Heart left ventricle (tissue), 16 donors: ENCODE data around the gene C16orf96. TPM values are rescaled to one million over a fixed set of nuclear protein-coding genes. Genes with fewer than 3 reads are reported as not detected.
A peak's percentile ranks its signal among the peaks of the same experiment; 100 is the strongest.

ENCODE experiments used
- ATAC-seq, 4 donors: fragments of 200-7000 bp; cut with Tn5 transposase; one replicate each; pipeline ENCODE4 v1.9.1; 2020 to 2022; ENCODE audit warnings: moderate library complexity in 4 of 4, mild to moderate bottlenecking in 3 of 4, moderate number of reproducible peaks in 1 of 4
- DNase-seq, 5 donors: peaks; one replicate each; pipeline ENCODE4 v3.0.0-alpha.2; 2020
- H3K27ac ChIP-seq, 12 donors: fragments of 200-600 bp; sonication (generic) in 4 of 12; one replicate each; pipeline versions ENCODE4 v1.5.0 to v1.8.0; 2016 to 2022; ENCODE audit warnings: mild to moderate bottlenecking in 2 of 12
- H3K27me3 ChIP-seq, 9 donors: fragments of 200-600 bp; sonication (generic) in 2 of 9; one replicate each; pipeline versions ENCODE4 v1.5.1 to v1.8.0; 2016 to 2022; ENCODE audit warnings: mild to moderate bottlenecking in 3 of 9
- H3K36me3 ChIP-seq, 9 donors: fragments of 200-600 bp; sonication (generic) in 2 of 9; one replicate each; pipeline versions ENCODE4 v1.5.0 to v1.8.0; 2018 to 2022; ENCODE audit warnings: mild to moderate bottlenecking in 2 of 9
- H3K4me1 ChIP-seq, 12 donors: fragments of 200-600 bp; sonication (generic) in 4 of 12; one replicate each; pipeline versions ENCODE4 v1.5.0 to v1.8.0; 2016 to 2022; ENCODE audit warnings: mild to moderate bottlenecking in 3 of 12
- H3K4me3 ChIP-seq, 12 donors: fragments of 200-600 bp; sonication (generic) in 4 of 12; one replicate each; pipeline versions ENCODE4 v1.5.0 to v1.8.0; 2017 to 2022; ENCODE audit warnings: mild to moderate bottlenecking in 9 of 12, moderate library complexity in 4 of 12
- H3K9me3 ChIP-seq, 12 donors: fragments of 200-600 bp; sonication (generic) in 4 of 12; one replicate each; pipeline versions ENCODE4 v1.5.0 to v1.8.0; 2016 to 2022; ENCODE audit warnings: mild to moderate bottlenecking in 1 of 12
- CTCF ChIP-seq, 12 donors: fragments of 200-600 bp; sonication (generic) in 4 of 12; IDR thresholded peaks; one replicate each; pipeline versions ENCODE4 v1.5.0 to v1.8.0; 2018 to 2022; ENCODE audit warnings: antibody characterized with exemption in 12 of 12, mild to moderate bottlenecking in 5 of 12
- POLR2A ChIP-seq, 2 donors: fragments of 450-650 bp; IDR thresholded peaks; one replicate each; pipeline ENCODE4 v1.6.1; 2017; ENCODE audit warnings: antibody characterized with exemption in 2 of 2, mild to moderate bottlenecking in 2 of 2, moderate library complexity in 2 of 2
- WGBS, 4 donors: extraction: QIAGEN DNeasy Blood & Tissue Kit in 2 of 4; methylation state at CpG; one replicate each; pipeline versions ENCODE4 v1.1.5 to v1.1.7; 2013 to 2018; 5-methylcytosine and 5-hydroxymethylcytosine counted together
- intact Hi-C, 10 donors: fragments of 100-400 bp; cut with DNase I; formaldehyde crosslinking; loops; one replicate each; pipeline versions ENCODE4 v1.11.1 to v1.14.2; 2022
- polyA plus RNA-seq, 2 donors: library from polyadenylated mRNA; stranded (reverse); fragments of 200-250 nt; gene quantifications; one replicate each; pipeline ENCODE4 v1.2.3, GENCODE V29; 2013
- total RNA-seq, 9 donors: library from RNA; depleted of rRNA in 2 of 9; stranded (reverse); fragments of >200 nt in 2 of 9; fragmentation: NEBNext Ultra II Directional in 3 of 9; extraction: Animal tissue kit (Norgen Biotek cat#: 25700) in 3 of 9; gene quantifications; one replicate each; pipeline versions ENCODE4 v1.1.0 to v1.2.4, GENCODE V29; 2016 to 2023
- donor health status: ischemic (EF 13 %, LVEDD 7.1; RV severe dilation, severe dysfunction).
- donor health status: healthy with polysubstance abuse.
- donor health status: DM: no; HTN: yes; CAD: no.
- donor health status: DM: no; HTN: no; CAD: no.
- donor health status: ischemic (EF 25% LVEDD 6.9; RV normal size, moderate dysfunction).
- donor health status: ischemic (EF 25% LVEDD 5.7; RV mildly dilated, moderate dysfunction).
- donor health status: healthy.
- donor health status: DM: yes; HTN: yes; CAD: no.
- donor health status: ischemic (EF 35%, LVEDD 5.7; RV mildly dilated, moderate dysfunction).
- donor health status: nonischemic (EF 11% LVEDD 7.7; RV severe dilation, severe dysfunction).
- donor health status: DM: yes; HTN: yes; CAD: no.
- donor health status: PGD.
- donor health status: ischemic (EF 29% LVEDD 5.4; RV normal size, mild dysfunction).
- donor health status: nonischemic (EF 23%, LVEDD 6.1; RV moderate dilation, normal function).

C16orf96 gene
- total and polyA plus RNA-seq, 11 donors: 0.01 to 0.19 (median 0.13) TPM; not detected in 2

- Histone ChIP-seq H3K4me3 (peak overlapping the region; percentile 70 to 100 (median 98)), H3K36me3 (no peaks in the 10 kb centered on the region), H3K27me3 (no peaks in the 10 kb centered on the region), H3K4me1 (peaks cover 0 to 28% (median 16%) of the 10 kb centered on the region in 12 donors), H3K9me3 (no peaks in the 10 kb centered on the region), H3K27ac (peak overlapping the region; percentile 84 to 99 (median 94))
- ATAC-seq: peak in 3 of 4 donors; percentile 11 to 45 (median 42)
- WGBS, 4 donors: 0 to 1% (median 0%) methylated on average over 23 to 80 of the region's 80 CpGs
- peak; percentile 64 to 85 (median 72) for DNase-seq
- TF ChIP-seq POLR2A (IDR thresholded peaks at IDR 0.05): peak; percentile 83 to 94
- no peak for TF ChIP-seq CTCF (IDR thresholded peaks at IDR 0.05)
- intact Hi-C loops: loop anchor here in 3 of 10 donors (1.0 to 10.0 kb wide), 3 partner anchors 9 to 330 kb away; partner anchors contain the start of genes NUDT16L1 (in 1 of the 3) and SEC14L5 (in 1 of the 3)
Measured at GRCh38 chr16:4624827-4625559, 68.9 kb downstream of the C16orf96 start.

- 7 to 9% (median 9%) methylated on average over 10 to 11 of the region's 11 CpGs for WGBS, 4 donors
- peak overlapping the region; percentile 70 to 100 (median 98) for H3K4me3 ChIP-seq
- H3K36me3 ChIP-seq: no peaks in the 10 kb centered on the region
- DNase-seq (no peak), ATAC-seq (no peak)
- H3K27me3 ChIP-seq: no peaks in the 10 kb centered on the region
- H3K27ac ChIP-seq: peak overlapping the region; percentile 84 to 99 (median 94)
- TF ChIP-seq POLR2A (IDR thresholded peaks at IDR 0.05) (no peak), CTCF (IDR thresholded peaks at IDR 0.05) (no peak)
- no peaks in the 10 kb centered on the region for H3K9me3 ChIP-seq
- intact Hi-C loops: loop anchor here in 1 of 10 donors (10.0 kb wide), 1 partner anchor 329 kb away; the partner anchor contains the start of gene SEC14L5
- peaks cover 0 to 28% (median 16%) of the 10 kb centered on the region in 12 donors for H3K4me1 ChIP-seq
Measured at GRCh38 chr16:4625560-4626159, 69.5 kb downstream of the C16orf96 start.

GRCh38 chr16:4626396-4626795 lies 70.3 kb downstream of the C16orf96 start:
- peaks cover 0 to 28% (median 16%) of the 10 kb centered on the region in 12 donors for H3K4me1 ChIP-seq
- 52 to 70% (median 57%) methylated on average over 6 of the region's 6 CpGs for WGBS, 4 donors
- DNase-seq (no peak), ATAC-seq (no peak)
- no peaks in the 10 kb centered on the region for H3K27me3 ChIP-seq
- intact Hi-C loops: loop anchor here in 1 of 10 donors (10.0 kb wide), 1 partner anchor 328 kb away; the partner anchor contains the start of gene SEC14L5
- peaks cover 0 to 7% (median 0%) of the 10 kb centered on the region in 9 donors for H3K36me3 ChIP-seq
- peak overlapping the region in 4 of 12 donors; percentile 29 to 99 (median 95) for H3K27ac ChIP-seq
- H3K9me3 ChIP-seq: peaks cover 0 to 7% (median 0%) of the 10 kb centered on the region in 12 donors
- peak overlapping the region in 10 of 12 donors; percentile 75 to 100 (median 99) for H3K4me3 ChIP-seq
- no peak for TF ChIP-seq CTCF (IDR thresholded peaks at IDR 0.05)
- no peak for TF ChIP-seq POLR2A (IDR thresholded peaks at IDR 0.05)

GRCh38 chr16:4628283-4628682 lies 72.1 kb downstream of the C16orf96 start:
- no peak for TF ChIP-seq CTCF (IDR thresholded peaks at IDR 0.05)
- no peak for TF ChIP-seq POLR2A (IDR thresholded peaks at IDR 0.05)
- intact Hi-C loops: loop anchor here in 1 of 10 donors (10.0 kb wide), 1 partner anchor 327 kb away; the partner anchor contains the start of gene SEC14L5
- H3K27me3 ChIP-seq: no peaks in the 10 kb centered on the region
- no peak overlapping the region for H3K4me3 ChIP-seq
- DNase-seq (no peak), ATAC-seq (no peak)
- H3K4me1 ChIP-seq: peaks cover 0 to 28% (median 16%) of the 10 kb centered on the region in 12 donors
- peaks cover 0 to 9% (median 0%) of the 10 kb centered on the region in 9 donors for H3K36me3 ChIP-seq
- 90 to 96% (median 93%) methylated on average over 9 of the region's 9 CpGs for WGBS, 4 donors
- H3K27ac ChIP-seq: no peak overlapping the region
- H3K9me3 ChIP-seq: peaks cover 0 to 16% (median 0%) of the 10 kb centered on the region in 12 donors
